ENCODE data around the gene OR51B2.
"Not testable (repeated sequence)": the region's sequence is repeated elsewhere in the genome, so short reads cannot be mapped to it uniquely, and the experiment has no call there.

Gene OR51B2

DNA sequence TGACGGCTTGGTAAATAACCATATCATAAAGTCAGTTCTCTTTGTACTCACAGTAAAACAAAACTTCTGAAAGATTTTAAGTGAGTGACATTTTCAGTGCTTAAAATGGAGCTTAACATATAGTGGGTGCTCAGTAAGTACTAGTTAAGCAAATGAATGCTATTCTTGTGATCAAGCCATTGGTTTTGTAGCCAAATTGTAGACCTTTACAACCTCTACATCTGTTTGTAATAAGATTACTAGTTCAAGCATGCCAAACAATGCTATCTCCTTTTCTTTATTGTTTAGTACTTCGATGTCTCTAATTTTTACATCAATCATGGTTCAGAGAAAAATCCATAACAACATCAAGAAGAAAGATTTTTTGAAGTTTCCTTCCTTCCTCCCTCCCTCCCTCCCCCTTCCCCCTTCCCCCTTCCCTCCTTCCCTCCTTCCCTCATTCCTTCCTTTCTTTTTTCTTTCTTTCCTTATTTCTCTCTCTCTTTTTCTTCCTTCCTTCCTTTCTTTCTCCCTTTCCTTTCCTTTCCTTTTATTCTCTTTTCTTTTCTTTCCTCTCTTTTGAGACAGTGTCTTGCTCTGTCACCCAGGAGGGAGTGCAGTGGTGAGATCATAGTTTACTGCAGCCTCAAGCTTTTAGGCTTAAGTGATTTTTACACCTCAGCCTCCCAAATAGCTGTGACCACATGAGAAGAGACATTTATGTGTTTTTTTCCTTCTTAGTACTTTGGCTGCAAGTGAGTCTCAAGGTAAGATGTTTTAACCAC is 16.7 kb downstream of the OR51B2 start:
- no peak for DNase-seq

DNA sequence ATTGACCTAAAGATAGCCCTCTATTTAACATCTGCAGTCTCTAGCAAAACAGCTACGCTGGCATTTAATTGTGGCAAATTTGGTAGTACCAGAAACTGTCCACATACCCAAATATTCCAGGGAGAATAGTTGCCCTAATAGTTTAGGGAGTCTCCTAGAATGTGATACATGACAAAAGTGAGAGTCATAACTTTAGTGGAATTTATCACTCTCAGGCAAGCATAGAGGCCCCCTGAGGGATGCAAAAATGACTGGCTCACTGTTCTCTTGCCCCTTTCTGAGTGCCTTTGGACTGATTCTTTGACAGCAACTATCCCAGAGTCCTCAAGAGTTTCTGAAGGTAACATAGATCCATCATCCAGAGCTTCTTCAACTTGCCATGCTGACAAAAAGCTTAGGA is 20.1 kb downstream of the OR51B2 start:
- no peak for DNase-seq

DNA sequence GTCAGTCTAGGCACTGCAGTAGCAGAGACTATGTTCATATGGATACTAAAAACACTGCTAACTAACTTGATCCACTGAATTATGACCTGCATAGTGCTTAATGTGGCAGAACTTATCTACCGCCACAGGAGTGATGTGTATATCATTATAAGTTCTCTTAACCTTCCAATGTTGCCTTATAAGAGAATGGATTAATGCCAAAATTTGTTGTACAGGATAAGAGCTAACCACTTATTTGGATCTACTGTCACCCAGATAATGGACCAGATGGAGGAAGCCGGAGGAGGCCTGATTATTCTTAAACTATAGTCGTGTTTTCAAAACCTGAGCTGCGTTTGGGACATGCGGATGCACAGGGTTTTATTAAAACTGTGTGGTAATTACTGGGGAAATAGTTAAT is 20.5 kb downstream of the OR51B2 start:
- no peak for DNase-seq

DNA sequence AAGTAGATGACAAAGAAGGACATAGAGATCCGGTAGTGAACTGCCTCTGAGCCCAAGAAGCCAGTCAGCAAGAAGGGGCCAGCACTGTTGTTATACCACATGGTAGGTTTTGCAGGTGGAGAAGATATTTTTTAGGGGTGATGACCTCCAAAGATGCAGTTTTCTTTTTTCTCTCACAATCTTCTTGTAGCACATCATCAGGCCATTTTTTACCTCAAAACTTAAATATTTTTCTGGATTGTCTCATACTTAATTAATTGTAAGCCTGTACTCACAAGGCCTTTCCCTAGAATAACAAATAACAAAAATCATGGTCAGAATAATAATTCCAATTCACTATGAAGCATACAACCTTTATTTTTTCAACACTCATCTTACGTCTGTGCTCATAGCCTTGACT is 22.3 kb downstream of the OR51B2 start, which contains the start of gene OR51B4:
TSS of gene OR51B4 (minus strand) at position 101 of the 400 bp plus-strand sequence. CDS start at position 101, 0 bp downstream.
- DNase-seq: no peak

DNA sequence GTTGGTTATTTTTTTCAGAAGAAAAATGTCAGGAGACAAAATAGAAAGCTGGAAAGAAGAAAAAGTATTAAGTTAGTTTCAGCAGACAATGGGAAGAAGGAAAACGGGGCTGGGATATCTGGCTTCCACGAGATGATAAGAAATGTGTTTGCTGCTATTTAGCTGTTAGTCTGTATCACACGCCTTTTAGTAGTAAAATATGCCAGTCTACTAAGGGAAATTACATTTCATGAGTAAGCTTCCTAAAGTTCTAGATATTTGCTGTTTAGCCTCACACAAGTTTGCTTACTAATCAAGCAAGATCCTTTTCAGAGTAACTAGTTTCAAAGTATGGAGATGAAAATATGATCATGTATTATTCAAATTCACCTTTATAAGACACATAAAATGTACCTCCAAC is 23.8 kb downstream of the OR51B2 start:
- DNase-seq: no peak

DNA sequence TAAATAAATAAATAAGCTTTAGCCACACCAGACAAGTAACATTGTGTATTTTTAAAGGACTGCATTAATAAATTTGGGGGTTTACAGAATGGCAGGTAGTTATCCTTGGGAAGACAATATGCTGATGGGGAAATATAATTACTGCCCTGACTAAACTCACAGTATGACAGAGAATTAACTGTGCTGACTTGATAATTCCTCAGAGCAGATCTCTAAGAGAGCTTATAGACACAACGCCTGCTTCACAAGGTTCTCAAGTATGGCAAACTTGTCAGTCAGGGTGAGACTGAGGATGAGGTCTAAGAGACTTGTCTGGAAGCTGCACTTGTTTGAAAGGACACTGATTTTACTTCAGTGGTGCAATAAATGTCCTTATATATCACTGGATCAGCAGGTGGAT is 25.6 kb downstream of the OR51B2 start:
- DNase-seq: no peak

DNA sequence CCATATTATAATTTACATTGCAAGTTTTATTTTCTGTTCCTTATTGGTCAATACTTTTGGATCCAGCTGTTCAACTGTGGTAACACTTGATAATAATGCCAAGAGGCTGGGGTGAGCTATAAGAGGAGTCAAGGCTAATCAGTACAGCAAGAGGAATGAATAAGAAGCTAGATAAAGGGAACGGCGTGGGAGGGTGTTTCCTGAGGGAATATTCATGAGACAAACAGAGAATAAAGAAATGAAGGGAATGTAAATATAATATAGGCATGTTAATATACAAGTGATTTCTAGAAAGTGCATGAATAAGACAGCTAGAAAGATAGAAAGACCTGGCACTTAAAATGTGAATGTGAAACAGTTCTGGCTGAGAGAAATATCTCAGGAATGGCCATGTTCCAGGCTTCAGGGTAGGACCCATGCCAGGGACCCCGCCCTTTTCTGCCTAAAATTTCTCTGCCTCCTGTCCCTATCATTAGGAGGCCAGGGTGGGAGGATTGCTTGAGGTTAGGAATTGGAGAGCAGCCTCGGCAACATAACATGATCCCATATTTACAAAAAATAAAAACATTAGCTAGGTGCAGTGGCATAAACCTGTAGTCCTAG is 26.3 kb downstream of the OR51B2 start:
- DNase-seq: no peak

DNA sequence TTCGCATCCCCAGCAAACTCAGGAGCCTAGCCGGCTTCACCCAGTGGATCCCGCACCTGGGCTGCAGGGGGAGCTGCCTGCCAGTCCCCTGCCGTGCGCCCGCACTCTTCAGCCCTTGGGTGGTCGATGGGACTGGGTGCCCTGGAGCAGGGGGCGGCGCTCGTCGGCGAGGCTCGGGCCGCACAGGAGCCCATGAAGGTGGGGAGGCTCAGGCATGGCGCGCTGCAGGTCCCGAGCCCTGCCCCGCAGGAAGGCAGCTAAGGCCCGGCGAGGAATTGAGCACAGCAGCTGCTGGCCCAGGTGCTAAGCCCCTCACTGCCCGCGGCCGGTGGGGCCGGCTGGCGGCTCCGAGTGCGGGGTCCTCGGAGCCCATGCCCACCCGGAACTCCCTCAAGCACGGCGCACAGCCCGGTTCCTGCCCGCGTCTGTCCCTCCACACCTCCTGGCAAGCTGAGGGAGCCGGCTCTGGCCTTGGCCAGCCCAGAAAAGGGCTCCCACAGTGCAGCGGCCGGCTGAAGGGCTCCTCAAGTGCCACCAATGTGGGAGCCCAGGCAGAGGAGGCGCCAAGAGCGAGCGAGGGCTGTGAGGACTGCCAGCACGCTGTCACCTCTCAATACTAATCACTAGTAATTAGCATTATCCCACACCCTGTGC is 29.6 kb downstream of the OR51B2 start:
- DNase-seq: not testable (repeated sequence)

DNA sequence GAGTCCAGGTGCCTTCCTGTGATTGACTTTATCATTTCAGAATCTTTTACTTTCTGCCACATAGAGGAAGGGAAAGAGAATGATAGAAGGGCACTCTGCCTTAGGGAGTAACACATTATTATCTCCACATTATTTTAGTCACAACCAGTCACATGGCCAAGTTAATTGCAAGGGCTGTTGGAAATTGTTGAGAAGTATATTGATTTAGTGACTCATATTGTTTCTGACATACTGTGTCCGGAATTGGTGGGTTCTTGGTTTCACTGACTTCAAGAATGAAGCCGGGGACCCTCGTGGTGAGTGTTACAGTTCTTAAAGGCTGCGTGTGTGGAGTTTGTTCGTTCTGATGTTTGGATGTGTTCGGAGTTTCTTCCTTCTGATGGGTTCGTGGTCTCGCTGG is 31.1 kb downstream of the OR51B2 start:
- no peak for DNase-seq

DNA sequence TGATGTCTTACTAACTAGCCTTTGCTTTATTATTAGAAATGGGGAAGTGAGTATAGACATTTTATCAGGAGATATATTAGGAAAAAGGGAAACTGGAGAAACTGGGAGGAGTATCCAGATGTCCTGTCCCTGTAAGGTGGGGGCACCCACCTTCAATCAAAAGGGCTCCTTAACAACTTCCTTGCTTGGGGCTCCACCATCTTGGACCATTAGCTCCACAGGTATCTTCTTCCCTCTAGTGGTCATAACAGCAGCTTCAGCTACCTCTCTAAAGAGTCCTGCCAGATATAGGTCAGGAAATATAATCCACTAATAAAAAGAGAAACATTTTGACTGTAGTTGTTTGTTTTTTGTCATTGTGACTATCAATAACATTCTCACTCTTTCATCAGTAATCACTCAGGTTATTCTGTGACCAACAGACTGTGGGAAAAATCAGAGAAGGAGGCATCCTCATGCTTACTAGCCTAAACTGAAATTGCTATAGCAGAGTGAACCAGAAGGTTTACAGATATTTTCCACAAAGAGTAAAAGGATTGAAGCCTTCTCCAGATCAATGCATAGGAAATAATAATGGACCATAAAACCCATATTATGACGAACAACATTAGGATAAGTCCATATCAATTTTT is 32.8 kb downstream of the OR51B2 start:
- DNase-seq: no peak

DNA sequence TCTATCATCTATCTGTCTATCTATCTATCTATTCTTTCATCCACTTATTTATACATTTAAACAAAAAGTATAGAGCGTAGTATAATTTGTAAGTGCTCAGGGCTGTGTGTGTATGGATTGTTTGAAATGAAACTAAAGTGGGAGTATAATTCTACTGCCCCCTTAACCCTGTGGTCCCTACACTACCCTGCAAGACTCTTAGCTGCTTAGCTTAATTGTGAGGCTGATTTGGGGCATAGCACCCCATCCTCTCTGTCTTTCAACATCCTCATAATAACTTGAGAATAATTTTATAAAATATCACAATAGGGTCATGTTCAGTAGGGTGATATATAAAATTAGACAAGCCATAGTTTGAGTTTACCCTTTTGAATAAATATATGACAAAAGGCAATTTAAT is 34.0 kb downstream of the OR51B2 start:
- DNase-seq: no peak

DNA sequence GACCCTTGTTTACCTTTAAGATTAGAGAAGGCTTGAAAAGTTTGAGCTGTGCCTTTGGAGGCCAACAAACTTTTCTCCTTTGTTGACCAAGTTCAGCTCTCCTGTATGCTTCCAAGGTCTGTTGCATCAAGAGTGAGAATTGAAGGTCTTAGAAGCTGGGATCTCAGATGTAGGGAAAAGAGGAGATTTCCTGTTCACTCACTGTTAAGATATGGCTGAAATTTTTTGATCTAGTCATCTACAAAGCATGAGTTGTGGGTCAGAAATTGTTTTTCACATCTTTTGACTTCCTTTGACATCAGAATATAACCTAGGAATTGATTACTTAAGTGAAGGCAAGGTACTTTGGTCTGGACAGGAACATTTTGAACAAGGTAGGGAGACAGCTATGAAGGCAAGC is 34.4 kb downstream of the OR51B2 start:
- no peak for DNase-seq

DNA sequence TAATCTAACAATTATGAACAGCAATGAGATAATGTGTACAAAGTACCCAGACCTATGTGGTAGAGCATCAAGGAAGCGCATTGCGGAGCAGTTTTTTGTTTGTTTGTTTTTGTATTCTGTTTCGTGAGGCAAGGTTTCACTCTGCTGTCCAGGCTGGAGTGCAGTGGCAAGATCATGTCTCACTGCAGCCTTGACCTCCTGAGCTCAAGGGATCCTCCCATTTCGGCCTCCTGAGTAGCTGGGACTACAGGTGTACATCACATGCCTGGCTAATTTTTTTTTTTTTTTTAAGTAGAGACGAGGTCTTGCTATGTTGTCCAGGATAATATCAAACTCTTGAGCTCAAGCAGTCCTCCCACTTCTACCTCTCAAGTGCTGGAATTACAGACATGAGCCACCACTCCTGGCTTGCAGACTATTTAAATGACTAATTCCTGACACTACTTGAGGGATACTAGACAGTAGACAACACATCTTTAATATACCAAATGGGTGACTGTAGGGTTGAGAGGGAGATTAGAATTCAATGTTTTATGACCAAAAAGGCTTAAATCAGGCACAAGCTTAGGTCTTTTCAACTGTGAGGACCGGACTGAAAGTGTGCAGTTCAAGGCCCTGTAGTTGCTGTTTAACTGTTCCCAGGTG is 35.1 kb downstream of the OR51B2 start:
- no peak for DNase-seq

DNA sequence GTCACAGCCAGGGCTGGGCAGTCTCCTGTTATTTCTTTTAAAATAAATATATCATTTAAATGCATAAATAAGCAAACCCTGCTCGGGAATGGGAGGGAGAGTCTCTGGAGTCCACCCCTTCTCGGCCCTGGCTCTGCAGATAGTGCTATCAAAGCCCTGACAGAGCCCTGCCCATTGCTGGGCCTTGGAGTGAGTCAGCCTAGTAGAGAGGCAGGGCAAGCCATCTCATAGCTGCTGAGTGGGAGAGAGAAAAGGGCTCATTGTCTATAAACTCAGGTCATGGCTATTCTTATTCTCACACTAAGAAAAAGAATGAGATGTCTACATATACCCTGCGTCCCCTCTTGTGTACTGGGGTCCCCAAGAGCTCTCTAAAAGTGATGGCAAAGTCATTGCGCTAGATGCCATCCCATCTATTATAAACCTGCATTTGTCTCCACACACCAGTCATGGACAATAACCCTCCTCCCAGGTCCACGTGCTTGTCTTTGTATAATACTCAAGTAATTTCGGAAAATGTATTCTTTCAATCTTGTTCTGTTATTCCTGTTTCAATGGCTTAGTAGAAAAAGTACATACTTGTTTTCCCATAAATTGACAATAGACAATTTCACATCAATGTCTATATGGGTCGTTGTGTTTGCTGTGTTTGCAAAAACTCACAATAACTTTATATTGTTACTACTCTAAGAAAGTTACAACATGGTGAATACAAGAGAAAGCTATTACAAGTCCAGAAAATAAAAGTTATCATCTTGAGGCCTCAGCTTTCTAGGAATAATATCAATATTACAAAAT is 35.8 kb downstream of the OR51B2 start:
- DNase-seq: no peak

DNA sequence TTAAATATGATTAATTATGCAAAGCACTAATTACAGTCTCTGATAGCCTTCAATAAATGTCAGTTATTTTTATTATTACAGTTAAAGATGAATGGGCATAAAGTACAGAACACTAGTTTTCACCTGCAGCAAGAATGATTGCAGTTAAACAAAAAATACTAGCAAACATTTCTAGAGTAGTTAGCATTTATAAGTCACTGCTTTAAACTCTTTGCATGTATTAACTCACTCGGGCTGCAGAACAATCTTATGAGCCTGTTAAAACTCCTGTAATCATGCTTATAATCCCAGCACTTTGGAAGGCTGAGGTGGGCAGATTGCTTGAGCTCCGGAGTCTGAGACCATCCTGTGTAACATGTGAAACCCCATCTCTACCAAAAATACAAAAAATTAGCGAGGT is 37.2 kb downstream of the OR51B2 start:
- DNase-seq: no peak

DNA sequence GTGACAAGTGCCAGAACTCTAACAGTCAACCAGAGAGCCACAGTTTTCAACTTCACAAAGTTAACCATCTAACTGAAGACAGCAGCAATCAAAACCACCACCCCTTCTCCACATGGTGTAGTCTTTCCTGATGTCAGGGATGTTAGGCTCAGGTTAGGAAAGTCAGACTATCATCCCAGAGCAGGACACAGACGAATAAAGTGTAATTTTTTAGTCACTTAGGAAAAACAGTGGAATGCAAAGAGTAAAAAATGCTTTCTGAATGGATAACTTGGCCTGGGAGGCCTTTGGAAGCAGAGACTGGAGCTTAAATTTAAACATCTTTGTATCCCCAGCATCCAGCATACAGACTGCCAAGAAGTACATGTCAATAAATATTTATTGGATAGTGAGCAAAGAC is 37.7 kb downstream of the OR51B2 start:
- no peak for DNase-seq

DNA sequence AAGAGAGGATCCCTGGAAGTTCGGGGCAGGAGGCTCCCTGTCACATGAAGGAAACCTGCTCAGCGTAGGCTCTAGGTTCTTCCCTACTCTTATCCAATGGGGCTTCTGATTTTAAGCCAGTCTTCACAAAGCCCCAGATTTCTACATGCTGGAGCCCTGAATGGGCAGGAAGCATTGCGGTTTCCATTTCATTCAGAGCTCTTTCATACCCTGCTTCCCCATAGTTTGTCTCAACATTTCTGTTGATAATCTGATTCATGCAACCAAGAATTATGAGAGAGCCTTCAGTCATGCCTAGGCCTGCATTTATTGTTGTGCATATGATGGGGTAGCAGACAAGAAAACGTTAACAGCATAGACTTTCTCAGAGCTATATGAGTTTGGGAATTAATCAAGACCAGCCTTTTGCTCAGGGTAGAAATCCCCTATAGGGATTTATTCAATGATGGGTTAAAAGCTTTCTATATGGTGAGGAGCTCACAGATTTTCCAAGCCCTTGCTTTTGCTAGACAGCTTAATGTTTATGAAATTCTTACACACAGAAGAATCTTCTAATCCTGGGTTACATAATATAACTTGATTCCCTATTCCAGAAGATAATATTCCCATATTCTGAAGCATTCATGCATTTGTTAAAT is 38.3 kb downstream of the OR51B2 start:
- no peak for DNase-seq

DNA sequence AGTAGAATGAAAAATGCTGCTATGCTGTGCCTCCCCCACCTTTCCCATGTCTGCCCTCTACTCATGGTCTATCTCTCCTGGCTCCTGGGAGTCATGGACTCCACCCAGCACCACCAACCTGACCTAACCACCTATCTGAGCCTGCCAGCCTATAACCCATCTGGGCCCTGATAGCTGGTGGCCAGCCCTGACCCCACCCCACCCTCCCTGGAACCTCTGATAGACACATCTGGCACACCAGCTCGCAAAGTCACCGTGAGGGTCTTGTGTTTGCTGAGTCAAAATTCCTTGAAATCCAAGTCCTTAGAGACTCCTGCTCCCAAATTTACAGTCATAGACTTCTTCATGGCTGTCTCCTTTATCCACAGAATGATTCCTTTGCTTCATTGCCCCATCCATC is 39.5 kb downstream of the OR51B2 start:
- DNase-seq: no peak

DNA sequence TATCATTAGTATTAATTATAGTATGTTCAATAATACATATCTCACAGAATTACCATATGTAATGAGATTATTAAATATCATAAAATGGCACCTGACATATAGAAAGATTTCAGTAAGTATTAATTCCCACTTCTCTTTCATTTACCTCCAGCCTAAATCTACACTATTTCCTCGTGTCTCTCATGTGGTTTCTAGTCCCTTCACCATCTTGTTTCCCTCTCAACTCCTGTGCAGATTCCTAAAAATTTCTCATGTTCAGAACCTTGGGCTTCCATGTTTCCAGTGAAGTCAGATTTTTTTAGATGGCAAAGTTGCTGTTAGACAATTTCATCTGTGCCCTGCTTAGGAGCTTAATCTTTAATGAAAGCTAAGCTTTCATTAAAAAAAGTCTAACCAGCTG is 40.2 kb downstream of the OR51B2 start:
- DNase-seq: no peak

DNA sequence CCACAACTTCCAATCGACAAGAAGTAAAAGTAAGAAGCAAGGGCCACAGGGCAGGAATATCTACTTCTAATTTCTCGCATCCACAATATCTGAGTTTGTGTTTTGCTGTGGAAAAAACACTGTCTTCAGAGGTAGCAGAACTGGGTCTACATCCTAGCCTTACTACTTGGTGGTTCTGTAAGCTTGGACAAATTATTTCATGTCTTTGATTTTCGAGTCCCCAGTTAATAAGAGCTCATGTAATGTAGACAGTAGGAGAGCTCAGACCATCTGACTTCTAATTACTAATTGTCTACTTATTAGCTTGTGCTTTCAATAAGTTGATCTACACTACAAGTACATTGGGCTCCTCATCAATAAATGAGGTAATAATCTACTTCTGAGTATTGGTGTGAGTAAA is 41.0 kb downstream of the OR51B2 start:
- no peak for DNase-seq

DNA sequence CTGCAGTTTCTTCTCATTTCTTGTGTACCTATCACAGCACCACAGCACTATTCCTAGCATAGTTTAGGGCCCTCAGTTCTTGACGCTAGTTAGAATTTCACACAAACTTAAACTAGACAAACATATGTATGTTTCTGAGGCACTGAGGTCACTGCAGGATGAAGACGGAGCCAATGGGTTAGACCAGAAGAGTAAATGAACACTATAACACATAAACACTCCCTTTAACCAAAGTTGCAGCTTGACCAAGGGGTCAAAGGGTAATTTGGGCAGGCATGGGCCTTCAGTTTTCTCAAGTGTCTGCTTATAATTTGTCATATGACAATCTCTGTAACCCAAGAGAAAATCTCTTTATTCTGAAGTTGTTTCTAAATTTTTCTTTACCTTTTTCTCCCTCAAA is 41.5 kb downstream of the OR51B2 start:
- DNase-seq: no peak

DNA sequence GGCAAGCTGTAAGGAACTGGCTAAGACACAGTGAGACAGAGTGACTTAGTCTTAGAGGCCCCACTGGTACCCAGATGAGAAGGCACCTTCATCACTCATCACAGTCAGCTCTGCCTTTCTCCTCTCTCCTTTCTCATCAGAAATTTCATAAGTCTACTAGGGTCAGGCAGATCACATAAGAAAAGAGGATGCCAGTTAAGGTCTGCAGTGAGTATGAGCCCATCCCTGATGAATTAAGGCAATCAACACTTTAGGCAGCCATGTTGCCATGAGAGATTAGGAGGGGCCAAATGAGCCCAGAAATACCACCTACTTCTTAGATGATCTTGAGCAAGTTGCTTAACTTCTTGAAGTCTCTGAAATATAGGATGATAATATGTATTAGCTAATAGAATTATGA is 42.5 kb downstream of the OR51B2 start:
- no peak for DNase-seq
